Ovary (tissue), 9 donors: ENCODE data around the gene SLC19A1. TPM values are rescaled to one million over a fixed set of nuclear protein-coding genes. Genes with fewer than 3 reads are reported as not detected.

Experiments used
- DNase-seq, 5 donors: peaks; one replicate each; pipeline ENCODE4 v3.0.0-alpha.2; 2019 to 2020
- H3K27ac ChIP-seq, 2 donors: fragments of 200-600 bp; one replicate each; pipeline versions ENCODE4 v1.5.1 to v1.8.0; 2019 to 2022
- H3K27me3 ChIP-seq: fragments of 200-600 bp; one replicate; pipeline ENCODE4 v1.8.0; 2022
- H3K36me3 ChIP-seq: fragments of 200-600 bp; sonication (generic); one replicate; pipeline ENCODE4 v1.5.1; 2019
- H3K4me1 ChIP-seq: one replicate; pipeline ENCODE4 v1.8.1; 2013; ENCODE audit warnings: mild to moderate bottlenecking, moderate library complexity; ENCODE audit not compliant: insufficient read depth
- H3K4me3 ChIP-seq: fragments of 200-600 bp; sonication (generic); one replicate; pipeline ENCODE4 v1.5.1; 2017
- H3K9me3 ChIP-seq, 2 donors: fragments of 200-600 bp in 1 of 2; sonication (generic) in 1 of 2; one replicate each; pipeline versions ENCODE4 v1.5.1 to v1.8.1; 2013 to 2019; ENCODE audit warnings: mild to moderate bottlenecking in 1 of 2, moderate library complexity in 1 of 2
- CTCF ChIP-seq, 3 donors: fragments of 450-650 bp in 2 of 3; fragments of 200-600 bp in 1 of 3; IDR thresholded peaks; one replicate each; pipeline versions ENCODE4 v1.5.1 to v1.8.0; 2016 to 2022; ENCODE audit warnings: antibody characterized with exemption in 3 of 3, mild to moderate bottlenecking in 1 of 3
- EP300 ChIP-seq: sonication (generic); formaldehyde crosslinking; IDR thresholded peaks from one replicate; pipeline ENCODE4 v1.6.1; 2017; ENCODE audit warnings: antibody characterized with exemption
- POLR2A ChIP-seq: fragments of 450-650 bp; IDR thresholded peaks from one replicate; pipeline ENCODE4 v1.6.1; 2017; ENCODE audit warnings: antibody characterized with exemption, mild to moderate bottlenecking, moderate library complexity
- WGBS, 3 donors: extraction: QIAGEN DNeasy Blood & Tissue Kit in 1 of 3; methylation state at CpG; one replicate each; pipeline versions ENCODE4 v1.1.5 to v1.1.7; 2013 to 2017; 5-methylcytosine and 5-hydroxymethylcytosine counted together
- intact Hi-C, 4 donors: fragments of 100-400 bp; cut with DNase I; formaldehyde crosslinking; loops; one replicate each; pipeline versions ENCODE4 v1.11.0 to v1.15.1; 2022 to 2023
- polyA plus RNA-seq, 2 donors: library from polyadenylated mRNA; stranded (reverse); fragments of 200-250 nt in 1 of 2; fragments of 350-450 nt in 1 of 2; fragmentation: Illumina TruSeq in 1 of 2; extraction: RNeasy Lipid Tissue Mini Kit (QIAGEN cat#74804) in 1 of 2; gene quantifications; one replicate each; pipeline ENCODE4 v1.2.3, GENCODE V29; 2013 to 2014
- total RNA-seq, 7 donors: library from RNA; depleted of rRNA in 2 of 7; stranded (reverse); fragments of >200 nt in 2 of 7; fragmentation: NEBNext Ultra II Directional in 3 of 7; extraction: Animal tissue kit (Norgen Biotek cat#: 25700) in 3 of 7; gene quantifications; one replicate each; pipeline versions ENCODE4 v1.1.0 to v1.2.4, GENCODE V29; 2016 to 2023
- donor health status: DM: no; HTN: no; CAD: no; lungs with moderate emphysema.
- donor health status: DM: no; HTN: no; CAD: no.
- donor health status: Bipolar disorder and iron deficiency.
- donor health status: DM: yes; HTN: yes; CAD: no.
- donor health status: DM: no; HTN: no; CAD: no.
- donor health status: DM: yes; HTN: yes; CAD: no.

The SLC19A1 gene
- total and polyA plus RNA-seq, 9 donors, result 0.88 to 18.2 (median 8.1) TPM

DNA sequence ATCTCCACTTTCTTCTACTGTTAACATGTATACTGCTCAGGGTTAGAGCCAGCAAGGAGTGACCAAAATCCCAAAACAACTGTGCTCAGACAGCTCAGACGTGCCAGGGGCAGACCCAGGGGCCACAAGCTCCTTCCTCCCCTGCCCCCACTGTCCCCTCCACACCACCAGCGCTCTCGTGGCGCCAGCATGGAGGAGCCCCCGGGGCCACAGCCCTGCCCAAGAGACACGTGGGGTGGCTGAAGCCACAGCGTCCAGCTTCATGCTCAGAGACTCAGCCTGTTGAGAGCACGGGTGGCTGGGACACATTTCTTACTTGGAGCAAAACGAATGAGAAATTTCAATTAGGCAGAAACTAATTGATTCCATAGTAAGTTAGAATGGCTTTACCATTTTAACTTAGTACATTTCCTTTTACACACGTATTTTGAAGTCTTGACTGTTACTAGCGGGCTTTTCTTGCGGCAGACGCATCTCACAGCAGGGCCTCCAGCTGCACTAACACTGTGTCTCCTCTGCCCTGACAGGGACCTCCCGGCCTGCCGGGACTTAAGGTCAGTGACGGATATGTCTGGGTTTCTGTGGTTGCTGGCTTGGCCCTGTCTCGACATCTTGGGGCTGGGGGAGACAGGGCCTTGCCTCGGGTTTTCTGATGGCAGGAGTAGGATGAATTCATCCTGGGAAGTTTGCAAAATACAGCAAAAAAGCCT, 54.2 kb downstream of the SLC19A1 start:
- H3K4me3 ChIP-seq, result no peak overlapping the region
- H3K27ac ChIP-seq, result no peak overlapping the region
- no peaks in the 10 kb centered on the region for H3K4me1 ChIP-seq
- DNase-seq, result no peak
- TF ChIP-seq CTCF (IDR thresholded peaks at IDR 0.05) (no peak), EP300 (no peak), POLR2A (no peak)
- intact Hi-C loops, result no loop called here
- H3K27me3 ChIP-seq, result no peaks in the 10 kb centered on the region
- WGBS, 3 donors, result 69 to 87% (median 86%) methylated on average over 18 of the region's 18 CpGs
- H3K36me3 ChIP-seq, result no peaks in the 10 kb centered on the region
- no peaks in the 10 kb centered on the region for H3K9me3 ChIP-seq

GRCh38 chr21:45487161-45487806, 55.0 kb downstream of the SLC19A1 start:
- intact Hi-C loops, result no loop called here
- no peak for DNase-seq
- Histone ChIP-seq H3K4me3 (no peak overlapping the region), H3K9me3 (no peaks in the 10 kb centered on the region), H3K27ac (no peak overlapping the region), H3K27me3 (no peaks in the 10 kb centered on the region), H3K36me3 (no peaks in the 10 kb centered on the region), H3K4me1 (no peaks in the 10 kb centered on the region)
- 91 to 92% (median 92%) methylated on average over 33 of the region's 33 CpGs for WGBS, 3 donors
- no peak for TF ChIP-seq CTCF (IDR thresholded peaks at IDR 0.05)
- TF ChIP-seq POLR2A, result no peak

- no peaks in the 10 kb centered on the region for H3K4me1 ChIP-seq
- H3K27ac ChIP-seq, result no peak overlapping the region
- no peak overlapping the region for H3K4me3 ChIP-seq
- WGBS, 3 donors, result 85 to 88% (median 88%) methylated on average over 23 to 29 of the region's 29 CpGs
- intact Hi-C loops, result no loop called here
- H3K36me3 ChIP-seq, result no peaks in the 10 kb centered on the region
- no peaks in the 10 kb centered on the region for H3K9me3 ChIP-seq
- H3K27me3 ChIP-seq, result no peaks in the 10 kb centered on the region
- no peak for TF ChIP-seq EP300
- TF ChIP-seq CTCF (IDR thresholded peaks at IDR 0.05), result no peak
- no peak for TF ChIP-seq POLR2A
- DNase-seq, result no peak
These were observed 55.6 kb downstream of the SLC19A1 start for GRCh38 chr21:45486443-45487160.

DNA sequence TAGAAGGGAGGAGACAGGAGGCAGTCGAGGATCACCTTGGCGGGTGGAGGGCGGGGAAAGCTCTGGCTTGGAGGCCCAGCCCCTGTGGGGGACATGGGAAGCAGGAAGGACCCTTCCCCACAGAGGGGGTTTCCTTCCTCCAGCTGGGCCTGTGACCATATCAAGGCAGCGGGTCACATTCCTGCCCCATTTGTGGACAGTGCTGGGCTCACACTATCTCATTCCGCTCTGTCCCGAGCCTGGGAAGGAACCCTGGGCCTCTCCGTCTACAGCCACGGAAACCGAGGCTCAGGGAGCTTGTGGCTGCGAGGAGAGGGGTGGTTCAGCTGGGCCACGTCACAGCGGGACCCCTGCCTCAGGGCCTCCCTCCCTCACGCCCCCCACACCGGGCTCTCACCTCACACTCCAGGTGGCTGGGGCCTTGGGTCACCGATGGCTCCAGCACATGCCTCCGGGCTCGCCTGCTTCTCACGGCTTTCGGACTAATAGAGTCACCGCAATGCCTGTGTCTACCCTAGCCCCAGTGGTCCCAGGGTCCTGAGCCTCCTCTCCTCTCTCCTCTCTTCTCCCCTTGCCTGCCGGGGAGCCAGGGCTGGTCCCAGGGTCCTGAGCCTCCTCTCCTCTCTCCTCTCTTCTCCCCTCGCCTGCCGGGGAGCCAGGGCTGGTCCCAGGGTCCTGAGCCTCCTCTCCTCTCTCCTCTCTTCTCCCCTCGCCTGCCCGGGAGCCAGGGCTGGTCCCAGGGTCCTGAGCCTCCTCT, 56.4 kb downstream of the SLC19A1 start:
- H3K27me3 ChIP-seq, result no peaks in the 10 kb centered on the region
- no peaks in the 10 kb centered on the region for H3K36me3 ChIP-seq
- H3K9me3 ChIP-seq, result no peaks in the 10 kb centered on the region
- no peak overlapping the region for H3K4me3 ChIP-seq
- no peak for TF ChIP-seq CTCF (IDR thresholded peaks at IDR 0.05)
- TF ChIP-seq POLR2A, result no peak
- no peak for TF ChIP-seq EP300
- no peak for DNase-seq
- intact Hi-C loops, result no loop called here
- no peaks in the 10 kb centered on the region for H3K4me1 ChIP-seq
- WGBS, 3 donors, result 87 to 90% (median 88%) methylated on average over 23 to 25 of the region's 25 CpGs
- H3K27ac ChIP-seq, result no peak overlapping the region
